ENCODE data around the gene WDR46.
"Not testable (repeated sequence)": the region's sequence is repeated elsewhere in the genome, so short reads cannot be mapped to it uniquely, and the experiment has no call there.

Gene WDR46

GRCh38 chr6:33290459-33290858 is 1.4 kb upstream of the WDR46 start:
- no peak for TF ChIP-seq CTCF (IDR thresholded peaks at IDR 0.05; ENCODE audit: low read depth, low read length)

GRCh38 chr6:33289784-33290315 is 811 bp upstream of the WDR46 start:
- no peak for DNase-seq (ENCODE audit: extremely low read depth, low read depth)
- no peak for TF ChIP-seq CTCF (IDR thresholded peaks at IDR 0.05; ENCODE audit: low read depth, low read length)

More at GRCh38 chr6:33290459-33290858, 1.4 kb upstream of the WDR46 start:
- no peak for DNase-seq (ENCODE audit: extremely low read depth, low read depth)

- DNase-seq (ENCODE audit: extremely low read depth, low read depth): no peak
- no peak for TF ChIP-seq CTCF (IDR thresholded peaks at IDR 0.05; ENCODE audit: low read depth, low read length)
Observed at GRCh38 chr6:33288141-33288920, 708 bp downstream of the WDR46 start.

- no peak for DNase-seq (ENCODE audit: extremely low read depth, low read depth)
- TF ChIP-seq CTCF (IDR thresholded peaks at IDR 0.05; ENCODE audit: low read depth, low read length): no peak
Observed at GRCh38 chr6:33286946-33287914, 1.8 kb downstream of the WDR46 start.

- DNase-seq (ENCODE audit: extremely low read depth, low read depth): not testable (repeated sequence)
Observed at GRCh38 chr6:33285214-33285613, 3.8 kb downstream of the WDR46 start.

DNA sequence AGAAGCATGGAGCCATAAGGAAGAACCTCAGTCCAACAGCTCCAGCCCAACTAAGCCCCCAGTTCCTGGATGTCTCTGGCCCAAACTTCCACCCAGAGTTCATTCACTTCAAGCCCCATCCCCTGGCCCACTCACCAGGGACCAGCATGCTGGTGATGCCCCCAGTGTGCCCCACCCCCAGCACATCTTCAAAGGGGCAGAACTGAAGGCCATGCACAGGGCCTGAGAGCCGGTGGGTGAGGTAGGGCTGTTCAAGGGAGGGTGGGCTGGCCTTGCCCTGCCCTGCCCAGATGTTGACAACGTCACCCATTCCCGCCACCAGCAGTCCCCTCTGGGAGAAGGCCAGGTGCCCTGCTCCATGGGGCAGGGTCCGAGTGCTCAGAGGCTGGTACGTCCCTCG is 8.5 kb downstream of the WDR46 start:
- no peak for DNase-seq (ENCODE audit: extremely low read depth, low read depth)
- TF ChIP-seq CTCF (IDR thresholded peaks at IDR 0.05; ENCODE audit: low read depth, low read length): no peak

GRCh38 chr6:33279971-33280511 is 9.0 kb downstream of the WDR46 start:
- no peak for DNase-seq (ENCODE audit: extremely low read depth, low read depth)
- TF ChIP-seq CTCF (IDR thresholded peaks at IDR 0.05; ENCODE audit: low read depth, low read length): peak; percentile 33

All from AG09319 (cell line).